NAMALWA (cell line): Measurements from ENCODE around the gene PSG4.
"Not testable (repeated sequence)": the region's sequence is repeated elsewhere in the genome, so short reads cannot be mapped to it uniquely, and the experiment has no call there.

Experiments
- DNase-seq: peaks from one replicate; pipeline ENCODE4 v3.0.0-alpha.2; 2015; ENCODE audit warnings: low spot score

Gene PSG4

DNA sequence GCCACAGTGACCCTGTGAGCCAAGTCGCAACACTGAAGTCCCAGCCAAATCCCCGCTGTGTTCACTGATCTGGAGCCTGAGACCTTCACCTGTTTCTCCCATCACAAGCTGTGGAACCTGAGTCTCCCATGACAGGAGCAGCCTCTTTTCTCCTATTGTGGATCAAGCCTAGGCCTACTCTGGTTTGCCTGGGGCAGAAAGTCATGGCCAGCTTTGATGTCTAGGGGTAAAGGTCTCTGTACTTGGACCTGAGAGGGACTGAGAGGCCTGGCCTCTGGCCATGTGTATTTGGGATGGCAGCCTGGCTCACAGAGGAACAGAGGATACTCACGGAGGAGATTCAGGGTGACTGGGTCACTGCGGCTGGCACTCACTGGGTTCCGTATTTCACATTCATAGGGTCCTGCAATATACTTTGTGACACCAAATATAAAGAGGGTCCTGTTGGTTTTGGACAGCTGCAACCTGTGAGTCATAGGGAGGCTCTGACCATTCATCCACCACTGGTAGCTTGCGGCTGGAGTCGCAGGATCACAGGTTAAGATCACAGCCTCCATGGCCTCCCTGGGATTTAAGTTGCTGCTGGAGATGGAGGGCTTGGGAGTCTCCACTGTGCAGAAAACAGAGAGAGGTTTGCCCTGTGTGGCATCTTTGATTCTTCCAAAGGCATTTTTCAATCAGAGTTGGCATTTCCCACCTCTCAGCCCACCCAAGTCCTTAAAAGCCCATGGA, 7.6 kb downstream of the PSG4 start:
- not testable (repeated sequence) for DNase-seq

DNA sequence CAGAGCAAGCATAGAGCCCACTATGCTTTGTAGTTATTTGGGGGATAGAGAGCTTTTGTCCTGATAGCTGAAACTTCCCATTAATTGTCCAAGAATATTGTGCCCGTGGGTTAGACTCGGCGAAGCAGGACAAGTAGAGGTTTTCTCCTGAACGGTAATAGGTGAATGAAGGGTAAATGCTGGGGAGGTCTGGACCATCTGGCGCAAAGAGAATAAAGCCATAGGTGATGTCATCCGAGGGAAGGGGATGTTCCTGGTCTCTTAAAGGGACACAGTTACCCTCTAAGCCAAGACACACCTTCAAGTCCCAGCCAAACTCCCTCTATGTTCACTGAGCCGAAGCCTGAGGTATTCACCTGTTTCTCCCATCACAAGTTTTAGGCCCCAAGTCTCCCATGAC, 11.0 kb downstream of the PSG4 start:
- DNase-seq: not testable (repeated sequence)

DNA sequence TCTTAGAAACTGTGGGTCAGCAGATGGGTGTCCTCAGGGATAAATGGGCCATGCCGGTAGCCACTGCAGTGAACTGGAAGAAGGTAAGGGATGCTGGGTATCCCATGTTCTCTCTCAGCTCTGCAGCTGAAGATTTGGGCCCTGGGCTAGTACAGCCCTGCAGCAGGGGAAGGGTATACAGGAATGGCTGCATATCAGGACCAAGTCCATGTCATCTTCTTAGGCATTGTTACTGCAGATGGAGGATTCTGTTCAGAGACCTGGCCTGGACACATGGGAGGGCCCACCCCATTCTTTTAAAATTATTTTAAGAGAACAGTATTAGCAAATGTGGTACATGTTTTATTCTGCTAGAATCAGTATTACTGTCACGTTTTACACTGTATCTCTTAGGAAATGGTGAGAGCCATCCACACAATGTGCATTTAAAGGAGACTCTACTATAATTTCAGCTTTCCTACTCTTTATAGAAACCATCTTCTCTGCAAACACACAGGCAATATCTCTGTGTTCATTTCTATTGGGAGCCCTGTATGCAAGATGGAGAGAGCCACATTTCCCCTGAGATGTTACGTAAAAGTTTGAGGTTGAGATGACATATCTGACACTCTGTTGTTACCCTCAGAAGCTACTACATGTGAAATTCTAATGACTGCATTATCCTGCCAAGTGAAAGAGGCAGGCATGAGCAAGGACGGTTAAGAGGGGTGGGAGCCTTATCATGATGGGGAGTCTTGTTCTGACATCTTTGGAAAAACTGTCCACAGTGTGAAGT, 12.9 kb downstream of the PSG4 start:
- not testable (repeated sequence) for DNase-seq

DNA sequence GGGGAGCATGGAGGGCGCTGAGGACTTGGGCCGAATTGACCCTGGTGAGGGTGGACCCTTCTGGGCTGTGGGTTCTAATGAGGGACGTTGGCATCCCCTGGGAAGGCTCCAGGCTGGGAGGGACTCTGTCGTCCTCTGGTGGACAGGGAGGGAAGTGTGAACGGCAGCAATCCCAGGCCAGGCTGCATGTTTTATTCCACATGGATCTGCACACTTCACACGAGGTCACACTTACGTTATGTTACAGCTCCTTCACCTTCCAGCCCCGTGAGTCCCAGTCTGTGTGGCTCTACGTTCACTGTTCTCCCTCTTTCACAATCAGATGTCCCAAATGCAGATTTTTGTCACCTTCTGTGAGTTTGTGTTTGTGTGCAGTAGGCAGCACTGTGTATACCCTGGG, 17.3 kb downstream of the PSG4 start:
- not testable (repeated sequence) for DNase-seq

DNA sequence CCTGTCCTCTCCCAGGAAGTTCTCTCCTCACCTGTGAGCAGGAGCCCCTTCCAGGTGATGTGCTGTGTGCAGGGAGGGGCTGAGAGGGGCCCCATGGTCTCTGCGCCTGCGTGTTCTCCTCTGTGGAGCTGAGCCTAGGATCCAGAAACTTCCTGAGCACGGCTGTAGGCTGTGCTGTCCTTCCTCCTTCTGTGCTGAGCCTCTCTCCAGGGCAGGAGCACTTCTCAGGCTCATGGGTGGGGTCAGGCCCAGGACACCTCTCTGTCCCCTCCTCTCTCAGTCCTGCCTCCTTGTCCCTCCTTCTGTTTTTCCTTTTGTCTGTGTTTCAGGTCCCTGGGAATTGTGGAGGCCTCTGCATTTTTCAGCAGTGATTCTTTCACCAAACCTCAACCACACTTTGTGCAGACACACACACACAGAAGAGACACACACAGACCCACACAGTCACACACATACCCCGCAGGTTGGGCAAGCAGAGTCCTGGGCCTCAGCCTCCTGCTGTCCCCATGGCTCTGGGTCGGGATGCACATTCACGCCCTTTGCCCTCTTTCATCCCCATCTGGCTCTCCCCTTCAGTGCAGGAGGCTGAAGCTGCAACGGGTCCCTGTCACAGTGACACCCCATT, 19.0 kb downstream of the PSG4 start, which contains the start of gene PSG5:
TSS of gene PSG5 (minus strand) at position 226 of the 625 bp plus-strand sequence. CDS start at position 95, 131 bp downstream.
- not testable (repeated sequence) for DNase-seq

DNA sequence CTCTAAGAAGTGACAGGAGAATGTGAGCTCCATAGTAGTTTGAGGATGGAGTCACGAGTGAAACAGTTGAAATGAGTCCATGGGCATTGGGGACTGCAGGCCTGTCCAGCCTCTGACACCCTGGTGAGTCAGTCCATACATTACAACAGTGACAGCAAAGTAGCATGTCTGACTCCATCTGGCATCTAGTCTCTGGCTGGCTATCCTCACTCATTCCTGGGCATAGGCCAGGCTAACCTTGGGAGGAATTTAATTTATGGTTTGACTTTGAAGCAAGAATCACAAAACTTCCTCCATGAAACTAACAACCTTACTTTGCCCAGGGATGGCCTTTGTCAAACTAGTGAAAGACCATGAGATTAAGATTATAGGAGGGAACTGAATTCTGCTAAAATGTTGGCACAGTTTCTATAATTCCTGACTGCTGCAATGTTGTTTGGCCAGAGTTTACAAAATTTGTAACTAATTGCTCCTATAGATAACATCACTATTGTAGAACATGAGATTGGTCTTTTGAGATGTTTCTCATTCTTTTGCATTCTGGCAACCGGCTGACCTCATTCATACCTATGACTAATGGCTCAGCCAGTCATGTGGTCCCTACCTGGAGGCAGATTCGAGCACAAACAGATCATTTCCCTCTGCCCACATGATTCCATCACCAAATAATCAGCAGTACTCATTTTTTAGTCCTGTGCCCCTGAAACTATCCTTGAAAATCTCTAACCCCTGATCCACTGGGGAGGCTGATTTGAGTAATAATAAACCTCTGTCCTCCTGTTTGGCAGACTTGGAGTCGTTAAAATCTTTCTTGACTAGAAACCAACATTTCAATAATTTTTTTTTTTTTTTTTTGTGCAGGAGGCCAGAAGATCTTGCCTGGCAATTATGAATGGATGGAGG, 23.3 kb downstream of the PSG4 start:
- not testable (repeated sequence) for DNase-seq

DNA sequence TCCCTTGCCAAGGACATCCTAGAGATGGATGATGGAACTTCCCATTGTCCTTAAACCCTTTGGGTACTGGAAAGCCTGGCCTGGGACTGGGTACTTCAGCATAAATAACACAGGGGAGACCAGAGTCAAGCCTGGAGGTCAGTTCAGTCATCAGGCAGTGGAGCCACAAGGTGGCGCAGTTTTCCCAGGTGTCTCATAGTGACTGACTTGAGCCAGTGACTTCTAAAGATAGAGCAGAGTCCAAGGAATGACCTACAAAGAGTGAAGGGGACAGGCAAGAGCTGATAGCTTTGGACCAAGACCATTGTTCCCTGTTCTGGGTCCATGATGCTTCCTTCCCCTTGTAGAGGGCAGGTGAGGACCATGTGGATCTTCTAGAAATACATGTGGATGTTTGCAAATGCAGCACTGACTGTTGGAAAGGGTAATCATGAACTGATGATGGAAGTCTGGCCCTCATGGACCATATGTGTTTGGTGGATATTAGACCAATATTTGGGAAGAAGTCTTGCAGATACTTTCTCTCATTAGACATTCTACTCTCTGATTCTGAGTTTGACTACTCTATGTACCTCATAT, 25.8 kb downstream of the PSG4 start:
- not testable (repeated sequence) for DNase-seq

DNA sequence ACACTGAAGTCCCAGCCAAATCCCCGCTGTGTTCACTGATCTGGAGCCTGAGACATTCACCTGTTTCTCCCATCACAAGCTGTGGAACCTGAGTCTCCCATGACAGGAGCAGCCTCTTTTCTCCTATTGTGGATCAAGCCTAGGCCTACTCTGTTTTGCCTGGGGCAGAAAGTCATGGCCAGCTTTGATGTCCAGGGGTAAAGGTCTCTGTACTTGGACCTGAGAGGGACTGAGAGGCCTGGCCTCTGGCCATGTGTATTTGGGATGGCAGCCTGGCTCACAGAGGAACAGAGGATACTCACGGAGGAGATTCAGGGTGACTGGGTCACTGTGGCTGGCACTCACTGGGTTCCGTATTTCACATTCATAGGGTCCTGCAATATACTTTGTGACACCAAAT, 26.9 kb downstream of the PSG4 start:
- DNase-seq: not testable (repeated sequence)

DNA sequence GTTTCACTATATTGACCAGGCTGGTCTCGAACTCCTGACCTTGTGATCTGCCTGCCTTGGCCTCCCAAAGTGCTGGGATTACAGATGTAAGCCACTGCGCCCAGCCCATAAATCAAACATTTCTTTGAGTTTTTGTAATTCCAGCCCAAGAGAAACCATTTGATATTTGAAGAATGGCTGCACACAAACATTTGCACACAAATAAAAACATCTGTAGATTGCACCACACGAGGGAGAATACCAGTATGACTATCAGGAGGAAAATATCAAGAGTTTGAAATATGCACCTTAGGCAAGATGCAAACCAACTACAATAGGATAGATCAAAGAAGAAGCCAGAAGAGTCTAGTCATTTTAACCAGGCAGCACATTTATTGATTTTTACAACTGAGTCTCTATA, 39.5 kb downstream of the PSG4 start:
- DNase-seq: not testable (repeated sequence)

DNA sequence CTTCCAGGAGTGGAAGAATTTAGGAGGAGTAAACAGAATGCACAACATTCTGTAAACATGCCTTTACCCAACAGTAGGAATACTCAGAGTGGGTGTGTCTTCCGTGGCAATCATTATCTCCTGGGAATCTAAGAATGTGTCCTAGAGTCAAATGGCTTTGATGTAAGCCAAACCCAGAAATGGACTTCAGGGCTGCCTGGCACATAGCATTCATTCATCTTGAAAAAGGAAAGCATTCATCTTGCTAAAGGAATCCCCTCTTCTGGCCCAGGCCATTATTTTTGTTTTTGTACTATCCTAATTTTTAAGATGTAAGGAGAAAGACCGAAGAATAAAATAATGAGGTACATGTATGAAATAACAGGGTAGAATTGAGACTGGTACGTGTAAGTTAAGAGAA, 42.3 kb downstream of the PSG4 start:
- not testable (repeated sequence) for DNase-seq

DNA sequence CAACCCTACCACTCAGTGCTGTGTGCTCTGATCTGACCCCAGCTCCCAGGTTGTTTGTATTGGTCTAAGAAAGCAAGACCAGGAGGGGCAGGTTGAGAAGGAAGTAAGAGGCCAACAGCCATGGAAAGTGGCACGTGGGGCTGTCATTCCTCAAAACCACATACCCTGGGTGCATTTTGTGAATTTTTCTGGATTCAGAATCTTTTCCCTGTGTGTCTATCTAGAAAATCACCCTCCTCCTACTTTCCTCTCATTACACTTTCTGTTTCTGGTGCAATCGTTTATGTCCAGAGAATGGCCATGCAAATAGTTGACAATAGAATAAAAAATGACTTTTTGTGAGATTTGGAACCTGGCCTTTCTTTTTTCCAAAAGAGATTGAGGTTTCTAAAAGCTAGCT, 43.2 kb downstream of the PSG4 start:
- DNase-seq: not testable (repeated sequence)

DNA sequence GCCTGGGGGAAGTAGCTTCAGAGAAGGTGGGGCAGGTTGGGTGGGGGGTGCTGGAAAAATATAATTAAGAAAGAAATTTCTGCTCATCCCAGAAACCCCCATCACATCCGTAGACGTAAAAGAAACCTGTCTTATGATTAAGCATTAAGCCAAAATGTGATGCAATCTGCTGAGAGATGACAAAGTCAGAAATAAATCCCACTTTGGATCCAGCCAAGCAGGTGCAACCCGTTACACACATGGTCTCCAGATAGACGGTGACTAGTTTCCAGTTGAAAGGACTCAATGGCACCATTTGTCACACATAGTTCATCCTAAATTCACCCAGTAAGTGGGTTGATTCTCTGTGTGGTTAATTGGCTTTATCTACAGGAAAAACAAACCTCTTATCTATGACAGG, 53.2 kb downstream of the PSG4 start:
- DNase-seq: no peak

DNA sequence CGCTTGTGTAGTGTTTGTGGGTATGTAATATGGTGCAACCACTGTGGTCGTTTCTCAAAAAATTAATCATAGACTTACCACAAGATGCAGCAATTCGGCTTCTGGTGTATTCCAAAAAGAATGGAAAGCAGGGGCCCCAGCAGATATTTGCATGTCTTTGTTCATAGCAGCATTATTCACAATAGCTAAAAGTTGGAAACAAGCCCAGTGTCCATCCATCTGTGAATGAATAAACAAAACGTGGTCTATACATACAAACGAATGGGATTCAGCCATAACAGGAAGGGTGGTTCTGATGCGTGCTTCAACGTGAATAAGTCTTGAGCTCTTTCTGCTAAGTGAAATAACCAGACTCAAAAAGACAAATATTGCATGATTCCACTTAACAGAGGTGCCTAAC, 55.6 kb downstream of the PSG4 start:
- DNase-seq: not testable (repeated sequence)

DNA sequence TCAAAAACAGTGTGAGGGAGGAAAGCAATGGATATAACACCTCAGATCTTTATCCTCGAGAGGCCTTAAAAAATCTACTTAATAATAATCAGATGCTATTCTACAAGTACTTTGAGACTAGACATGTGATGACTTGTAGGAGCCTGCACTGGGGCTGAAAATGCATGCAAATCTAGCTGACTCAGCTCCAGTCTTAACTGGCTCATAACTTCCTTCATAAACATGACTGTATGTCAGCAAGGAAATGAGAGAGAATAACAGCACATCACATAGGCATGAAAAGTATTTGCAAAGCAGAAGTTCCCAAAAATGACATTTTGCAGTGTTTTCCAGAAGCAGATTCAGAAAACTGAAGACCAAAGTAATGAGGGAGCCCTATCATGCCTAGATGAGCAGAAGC, 57.2 kb downstream of the PSG4 start:
- DNase-seq: no peak
